Measurements from ENCODE around the gene ACBD6.
A peak's percentile ranks its signal among the peaks of the same experiment; 100 is the strongest.
"Not testable (repeated sequence)": the region's sequence is repeated elsewhere in the genome, so short reads cannot be mapped to it uniquely, and the experiment has no call there.

The ACBD6 gene

DNA sequence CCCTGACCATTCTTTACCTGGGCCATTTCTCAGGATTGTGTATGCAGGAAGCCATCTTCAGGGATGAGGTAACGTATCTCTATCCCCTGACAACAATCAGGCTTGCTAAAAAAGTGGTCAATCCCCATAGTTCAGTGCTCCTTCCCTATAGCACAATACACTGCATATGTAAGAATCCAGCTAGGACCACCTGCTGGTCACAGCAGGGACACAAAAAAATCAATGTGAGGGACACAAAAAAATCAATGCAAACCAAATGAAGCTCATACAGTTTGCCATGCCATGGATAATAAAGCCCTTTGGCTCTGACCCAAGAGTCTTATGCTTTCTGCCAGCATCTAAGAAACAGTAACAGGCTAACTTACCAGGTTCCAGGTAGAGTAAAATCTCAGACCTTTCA is 16.3 kb downstream of the ACBD6 start:
- no peak for DNase-seq

- DNase-seq, result no peak
These were observed 17.9 kb downstream of the ACBD6 start for GRCh38 chr1:180484490-180484889.

- peak; percentile 67 to 80 (median 78) for DNase-seq
These were observed 19.7 kb downstream of the ACBD6 start for GRCh38 chr1:180482425-180483275.

GRCh38 chr1:180470031-180470430 is 32.3 kb downstream of the ACBD6 start:
- no peak for DNase-seq

GRCh38 chr1:180468311-180468710 is 34.1 kb downstream of the ACBD6 start:
- no peak for DNase-seq

DNA sequence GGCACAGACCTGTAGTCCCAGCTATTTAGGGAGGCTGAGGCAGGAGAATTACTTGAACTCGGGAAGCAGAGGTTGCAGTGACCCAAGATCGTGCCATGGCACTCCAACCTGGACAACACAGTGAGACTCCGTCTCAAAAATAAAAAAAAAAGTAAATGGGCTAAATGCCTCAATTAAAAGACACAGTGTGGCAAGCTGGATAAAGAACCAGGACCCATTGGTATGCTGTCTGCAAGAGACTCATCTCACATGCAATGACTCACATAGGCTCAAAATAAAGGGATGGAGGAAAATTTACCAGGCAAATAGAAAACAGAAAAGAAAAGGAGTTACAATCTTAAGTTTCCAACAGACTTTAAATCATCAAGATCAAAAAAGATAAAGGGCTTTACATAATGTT is 40.3 kb downstream of the ACBD6 start:
- no peak for DNase-seq

- DNase-seq, result not testable (repeated sequence)
These were observed 40.7 kb downstream of the ACBD6 start for GRCh38 chr1:180461682-180462081.

GRCh38 chr1:180458807-180459206 is 43.6 kb downstream of the ACBD6 start:
- no peak for DNase-seq

- no peak for DNase-seq
These were observed 46.2 kb downstream of the ACBD6 start for GRCh38 chr1:180456191-180456590.

DNA sequence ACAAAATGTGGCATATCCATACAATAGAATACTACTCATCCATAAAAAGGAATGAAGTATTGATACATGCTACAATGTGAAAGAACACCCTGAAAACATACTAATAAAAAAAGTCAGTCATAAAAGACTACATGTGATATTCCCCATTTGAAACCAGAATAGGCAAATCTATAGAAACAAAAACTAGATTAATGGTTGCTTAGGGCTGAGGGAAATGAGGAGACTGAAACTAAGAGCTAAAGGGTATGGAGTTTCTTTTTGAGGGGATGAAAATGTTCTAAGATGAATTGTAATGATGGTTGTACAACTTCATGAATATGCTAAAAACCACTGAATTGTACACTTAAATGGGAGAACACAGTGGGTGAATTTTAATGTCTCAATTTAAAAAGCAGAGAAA is 50.9 kb downstream of the ACBD6 start:
- no peak for DNase-seq

DNA sequence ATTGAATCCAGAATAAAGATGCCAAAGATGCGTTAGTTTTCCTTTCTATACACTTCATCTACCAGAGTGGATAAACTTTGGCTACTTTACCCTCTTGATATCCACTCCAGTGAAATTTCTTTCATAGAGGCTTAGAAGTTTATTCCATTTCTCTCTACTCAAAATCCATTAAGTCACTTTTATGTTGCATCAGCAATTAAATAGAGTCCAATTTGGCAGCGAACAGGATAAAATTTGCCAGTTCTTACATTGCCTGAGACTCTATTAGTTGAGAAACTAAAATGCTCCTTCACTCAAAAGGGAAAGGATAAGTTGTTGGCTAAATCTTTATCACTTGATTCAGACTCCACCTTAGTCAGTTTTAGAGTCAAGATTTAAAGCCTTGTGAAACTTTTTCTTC is 57.9 kb downstream of the ACBD6 start:
- DNase-seq, result no peak

DNA sequence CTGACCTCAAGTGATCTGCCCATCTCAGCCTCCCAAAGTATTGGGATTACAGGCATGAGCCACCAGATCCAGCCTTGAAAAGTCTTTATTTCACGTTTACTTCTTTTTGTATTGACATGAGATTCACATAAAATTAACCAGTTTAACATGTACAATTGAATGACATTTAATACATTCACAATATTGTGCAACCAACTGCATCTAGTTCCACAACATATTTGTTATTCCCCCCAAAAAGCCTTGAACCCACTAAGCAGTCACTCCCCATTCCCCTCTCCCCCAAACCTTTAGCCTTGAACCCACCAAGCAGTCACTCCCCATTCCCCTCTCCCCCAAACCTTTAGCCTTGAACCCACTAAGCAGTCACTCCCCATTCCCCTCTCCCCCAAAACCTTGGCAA is 62.0 kb downstream of the ACBD6 start:
- no peak for DNase-seq

DNA sequence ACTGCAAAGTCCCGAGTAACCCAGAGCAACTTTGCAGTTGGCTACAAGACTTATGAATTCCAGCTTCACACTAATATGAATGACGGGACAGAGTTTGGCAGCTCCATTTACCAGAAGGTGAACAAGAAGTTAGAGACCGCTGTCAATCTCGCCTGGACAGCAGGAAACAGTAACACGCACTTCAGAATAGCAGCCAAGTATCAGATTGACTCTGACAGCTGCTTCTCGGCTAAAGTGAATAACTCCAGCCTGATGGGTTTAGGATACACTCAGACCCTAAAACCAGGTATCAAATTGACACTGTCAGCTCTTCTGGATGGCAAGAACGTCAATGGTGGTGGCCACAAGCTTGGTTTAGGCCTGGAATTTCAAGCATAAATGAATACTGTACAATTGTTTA is 66.8 kb downstream of the ACBD6 start:
- DNase-seq, result no peak

- no peak for DNase-seq
These were observed 68.5 kb downstream of the ACBD6 start for GRCh38 chr1:180433873-180434272.

- no peak for DNase-seq
These were observed 70.7 kb downstream of the ACBD6 start for GRCh38 chr1:180431683-180432082.

GRCh38 chr1:180428782-180429695 is 73.3 kb downstream of the ACBD6 start:
- DNase-seq, result peak; percentile 54 to 74 (median 68)

- DNase-seq, result no peak
These were observed 76.4 kb downstream of the ACBD6 start for GRCh38 chr1:180425952-180426351.

- DNase-seq, result no peak
These were observed 77.4 kb downstream of the ACBD6 start for GRCh38 chr1:180424848-180425457.

GRCh38 chr1:180421614-180422013 is 80.8 kb downstream of the ACBD6 start:
- DNase-seq, result no peak

GRCh38 chr1:180421145-180421544 is 81.2 kb downstream of the ACBD6 start:
- not testable (repeated sequence) for DNase-seq

GRCh38 chr1:180415985-180416633 is 86.3 kb downstream of the ACBD6 start:
- peak; percentile 57 to 84 (median 78) for DNase-seq

DNA sequence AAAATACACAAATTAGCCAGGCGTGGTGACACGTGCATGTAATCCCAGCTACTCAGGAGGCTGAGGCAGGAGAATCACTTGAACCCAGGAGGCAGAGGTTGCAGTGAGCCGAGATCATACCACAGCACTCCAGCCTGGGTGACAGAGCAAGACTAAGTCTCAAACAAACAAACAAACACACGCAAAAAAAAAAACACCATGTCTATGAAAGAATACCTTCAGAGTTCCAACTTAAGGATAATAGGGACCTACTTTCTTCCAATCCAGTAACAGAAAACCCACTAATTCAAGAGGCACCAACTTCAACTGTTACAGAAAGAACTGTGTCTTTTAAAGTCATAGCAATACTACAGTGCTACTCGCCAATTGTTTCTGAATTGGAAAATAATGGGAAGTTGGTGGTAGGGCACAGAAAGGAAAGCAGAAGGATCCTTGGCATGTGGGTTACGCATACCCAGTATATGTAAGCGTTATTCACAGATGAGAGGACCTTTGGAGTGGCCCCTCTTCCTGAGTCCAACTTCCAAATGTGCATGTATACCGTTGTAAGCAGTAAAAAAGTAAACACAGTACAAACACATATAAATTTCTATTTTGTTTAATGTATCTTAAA is 87.0 kb downstream of the ACBD6 start:
- peak; percentile 64 to 76 (median 73) for DNase-seq
